Endothelial cell of umbilical vein (primary cell): ENCODE data around the gene HES2. TPM values are rescaled to one million over a fixed set of nuclear protein-coding genes. Genes with fewer than 3 reads are reported as not detected.

ENCODE experiments used
- BruUV-seq: library from RNA; stranded (reverse); fragments of 400-500 nt; replicated peaks from 2 replicates; lab custom pipeline; 2021; lab: Mats Ljungman, UMichigan
- CTCF ChIA-PET: fragments of 300-600, 350-600 bp; sonication (Branson Sonifier 250); formaldehyde crosslinking; loops from one replicate; lab custom pipeline; 2021; ENCODE audit warnings: antibody characterized with exemption, inconsistent platforms; lab: Charles Lee
- POLR2A ChIA-PET: fragments of 300-600, 350-600 bp; sonication (Branson Sonifier 250); formaldehyde crosslinking; loops from one replicate; lab custom pipeline; 2021; ENCODE audit warnings: antibody characterized with exemption, inconsistent platforms; lab: Charles Lee
- DNase-seq: peaks from one replicate; pipeline ENCODE4 v3.0.0-alpha.2; 2011; ENCODE audit warnings: low read depth, low spot score
- FAIRE-seq: peaks from 2 replicates; lab custom pipeline; 2011; peaks lifted over from hg19 to GRCh38; lab: Jason Lieb, UNC
- H2AFZ ChIP-seq: 2 replicates; pipeline ENCODE4 v1.6.0; 2012; ENCODE audit warnings: low read depth, low read length, control low read depth, inconsistent platforms
- H3K27ac ChIP-seq: 2 replicates; pipeline ENCODE4 v1.5.1; 2011; ENCODE audit warnings: low read depth, mild to moderate bottlenecking, control low read depth, low read length, moderate library complexity; ENCODE audit not compliant: insufficient read depth
- H3K27me3 ChIP-seq, 2 experiments: 2 replicates each; pipeline versions ENCODE4 v1.6.0 to v1.6.1; 2011; ENCODE audit warnings: low read length in 2 of 2, mixed read lengths in 1 of 2; ENCODE audit not compliant: control insufficient read depth in 2 of 2, insufficient read depth in 2 of 2
- H3K36me3 ChIP-seq, 2 experiments: 2 replicates in 1 of 2; 3 replicates in 1 of 2; pipeline ENCODE4 v1.5.1; 2011; ENCODE audit warnings: low read length in 2 of 2, mild to moderate bottlenecking in 1 of 2, moderate library complexity in 1 of 2; ENCODE audit not compliant: control insufficient read depth in 2 of 2, insufficient read depth in 2 of 2; ENCODE audit errors: extremely low read depth in 1 of 2
- H3K4me1 ChIP-seq: 3 replicates; pipeline ENCODE4 v1.5.1; 2011; ENCODE audit warnings: mild to moderate bottlenecking, low read length; ENCODE audit not compliant: control insufficient read depth, insufficient read depth; ENCODE audit errors: extremely low read depth
- H3K4me2 ChIP-seq: 2 replicates; pipeline ENCODE4 v1.6.1; 2011; ENCODE audit warnings: low read length, control low read depth, mixed read lengths; ENCODE audit not compliant: insufficient read depth
- H3K4me3 ChIP-seq, 3 experiments: fragments of 200-600 bp in 1 of 3; sonication (generic), shearing (Covaris generic) in 1 of 3; replicated peaks in 1 of 3; 2 replicates each; pipeline ENCODE4 v1.5.1; 2011 to 2016; ENCODE audit warnings: control low read depth in 3 of 3, low read length in 3 of 3, mild to moderate bottlenecking in 2 of 3, inconsistent platforms in 1 of 3, low read depth in 1 of 3, moderate library complexity in 1 of 3; ENCODE audit not compliant: insufficient read depth in 1 of 3
- H3K79me2 ChIP-seq: 2 replicates; pipeline ENCODE4 v1.6.0; 2012; ENCODE audit warnings: low read length, inconsistent platforms; ENCODE audit not compliant: control insufficient read depth, insufficient read depth
- H3K9ac ChIP-seq: replicated peaks from 2 replicates; pipeline ENCODE3; 2011; ENCODE audit warnings: low read length, control low read depth; ENCODE audit not compliant: insufficient read depth; ENCODE audit errors: extremely low read depth
- H3K9me1 ChIP-seq: replicated peaks from 3 replicates; pipeline ENCODE4 v1.6.0; 2011; ENCODE audit warnings: mild to moderate bottlenecking, low read length; ENCODE audit not compliant: control insufficient read depth, insufficient read depth; ENCODE audit errors: extremely low read depth
- H3K9me3 ChIP-seq: replicated peaks from 2 replicates; pipeline ENCODE4 v1.5.1; 2012; ENCODE audit warnings: low read length, inconsistent platforms; ENCODE audit not compliant: control insufficient read depth, insufficient read depth
- H4K20me1 ChIP-seq: replicated peaks from 2 replicates; pipeline ENCODE3; 2011; ENCODE audit warnings: mild to moderate bottlenecking, low read length; ENCODE audit not compliant: control insufficient read depth, insufficient read depth; ENCODE audit errors: extremely low read depth
- CTCF ChIP-seq, 2 donors: IDR thresholded peaks; 1 replicate in 1 of 2; 2 replicates in 1 of 2; pipeline ENCODE4 v1.5.1; 2011; ENCODE audit warnings: low read length in 2 of 2, mild to moderate bottlenecking in 2 of 2, moderate library complexity in 2 of 2, control low read depth in 1 of 2, inconsistent platforms in 1 of 2, low read depth in 1 of 2; ENCODE audit not compliant: insufficient read depth in 1 of 2; ENCODE audit errors: extremely low read depth in 1 of 2
- EZH2 ChIP-seq: IDR thresholded peaks from 2 replicates; pipeline ENCODE4 v1.6.1; 2012; ENCODE audit warnings: borderline replicate concordance, low read depth, mild to moderate bottlenecking, moderate library complexity, low read length, inconsistent platforms; ENCODE audit not compliant: severe bottlenecking
- GATA2 ChIP-seq: IDR thresholded peaks from 2 replicates; pipeline ENCODE4 v1.7.0; 2011; ENCODE audit warnings: low read depth, mild to moderate bottlenecking, moderate library complexity, mixed read lengths, low read length; ENCODE audit not compliant: insufficient read length, insufficient read depth
- JUN ChIP-seq: IDR thresholded peaks from 2 replicates; pipeline ENCODE4 v1.6.1; 2011; ENCODE audit warnings: borderline replicate concordance, low read depth; ENCODE audit not compliant: insufficient read length, insufficient read depth
- MAX ChIP-seq: IDR thresholded peaks from 2 replicates; pipeline ENCODE4 v1.6.1; 2011; ENCODE audit not compliant: insufficient read depth, insufficient read length
- MYC ChIP-seq: IDR thresholded peaks from one replicate; pipeline ENCODE4 v1.6.1; 2011; ENCODE audit warnings: mild to moderate bottlenecking, low read depth, low read length
- dilution Hi-C: fragments of 300-500 bp; cut with MboI; formaldehyde crosslinking; loops from one replicate; pipeline ENCODE4 v1.15.0; 2019; ENCODE audit warnings: low sequenced_read_pairs; ENCODE audit not compliant: extremely low pct_ligation_motif_present
- intact Hi-C: fragments of 100-400 bp; cut with micrococcal nuclease; formaldehyde crosslinking; loops from one replicate; pipeline ENCODE4 v1.10.0; 2022
- polyA plus RNA-seq, 4 experiments: library from polyadenylated mRNA; depleted of rRNA in 3 of 4; stranded (reverse) in 3 of 4; unstranded in 1 of 4; fragments of >200 nt; gene quantifications; 2 replicates each; pipeline versions ENCODE4 v1.2.1 to v1.2.3, GENCODE V29; 2011 to 2012; ENCODE audit warnings: missing spikeins in 1 of 4
- total RNA-seq: library from RNA; stranded (reverse); gene quantifications from 2 replicates; pipeline ENCODE4 v1.2.3, GENCODE V29; 2021

HES2 gene
- total and polyA plus RNA-seq, 2 donors (not counting 3 experiments of a cell fraction or from before 2014, with no cell fraction given): 3.6 to 9.4 TPM

- no peaks in the 10 kb centered on the region for H3K36me3 ChIP-seq
- no peaks in the 10 kb centered on the region for H3K9me3 ChIP-seq
- intact Hi-C loops: loop anchor here (2.0 kb wide), 1 partner anchor 43 kb away; no protein-coding TSS in a partner anchor
- peaks cover 19 to 21% of the 10 kb centered on the region in 2 experiments for H3K27me3 ChIP-seq
- ChIA-PET POLR2A (interaction anchor here (0.7 kb wide), 1 partner anchor 49 kb away, joined by 3 read pairs; no protein-coding TSS in a partner anchor), CTCF (interaction anchor here (0.7 to 1.2 kb wide), 7 partner anchors 11 to 197 kb away, joined by 3 to 4 read pairs (median 3); partner anchors contain the start of gene HES2)
- BruUV-seq: no TSS peak
- no peak overlapping the region for H3K9ac ChIP-seq
- no peak overlapping the region for H3K4me2 ChIP-seq
- H3K4me1 ChIP-seq: no peaks in the 10 kb centered on the region
- no peak overlapping the region for H2AFZ ChIP-seq
- dilution Hi-C loops: no loop called here
- TF ChIP-seq EZH2 (no peak), JUN (no peak), GATA2 (no peak), CTCF (IDR thresholded peaks at IDR 0.05; ENCODE audit: extremely low read depth in 1 of 2, insufficient read depth in 1 of 2, low read depth in 1 of 2, low read length in 2 of 2) (no peak), MYC (no peak), MAX (no peak)
- no peak overlapping the region for H3K4me3 ChIP-seq
- no peak overlapping the region for H3K27ac ChIP-seq
- H4K20me1 ChIP-seq: no peaks in the 10 kb centered on the region
- no peaks in the 10 kb centered on the region for H3K9me1 ChIP-seq
- FAIRE-seq (no peak), DNase-seq (no peak)
- no peaks in the 10 kb centered on the region for H3K79me2 ChIP-seq
These were observed 23.8 kb upstream of the HES2 start for GRCh38 chr1:6443339-6444115.
